Left ventricle myocardium superior (tissue), 1 donor: Measurements from ENCODE around the gene WDR90. TPM values are rescaled to one million over a fixed set of nuclear protein-coding genes. Genes with fewer than 3 reads are reported as not detected.
A peak's percentile ranks its signal among the peaks of the same experiment; 100 is the strongest.
"Not testable (repeated sequence)": the region's sequence is repeated elsewhere in the genome, so short reads cannot be mapped to it uniquely, and the experiment has no call there.

Experiments
- ATAC-seq: fragments of 200-7000 bp; cut with Tn5 transposase; one replicate; pipeline ENCODE4 v1.9.1; 2020; ENCODE audit warnings: mild to moderate bottlenecking, moderate library complexity
- DNase-seq: peaks from one replicate; pipeline ENCODE4 v3.0.0-alpha.2; 2020
- intact Hi-C: fragments of 100-400 bp; cut with micrococcal nuclease; formaldehyde crosslinking; loops from one replicate; pipeline ENCODE4 v1.11.0; 2022
- total RNA-seq: library from RNA; stranded (reverse); fragmentation: NEBNext Ultra II Directional; extraction: Animal tissue kit (Norgen Biotek cat#: 25700); gene quantifications from one replicate; pipeline ENCODE4 v1.2.1, GENCODE V29; 2021
- donor health status: DM: no; HTN: yes; CAD: no; lungs with severe emphysema.

The WDR90 gene
- total RNA-seq, 1 donor from 2014 or later, result 10.9 TPM

DNA sequence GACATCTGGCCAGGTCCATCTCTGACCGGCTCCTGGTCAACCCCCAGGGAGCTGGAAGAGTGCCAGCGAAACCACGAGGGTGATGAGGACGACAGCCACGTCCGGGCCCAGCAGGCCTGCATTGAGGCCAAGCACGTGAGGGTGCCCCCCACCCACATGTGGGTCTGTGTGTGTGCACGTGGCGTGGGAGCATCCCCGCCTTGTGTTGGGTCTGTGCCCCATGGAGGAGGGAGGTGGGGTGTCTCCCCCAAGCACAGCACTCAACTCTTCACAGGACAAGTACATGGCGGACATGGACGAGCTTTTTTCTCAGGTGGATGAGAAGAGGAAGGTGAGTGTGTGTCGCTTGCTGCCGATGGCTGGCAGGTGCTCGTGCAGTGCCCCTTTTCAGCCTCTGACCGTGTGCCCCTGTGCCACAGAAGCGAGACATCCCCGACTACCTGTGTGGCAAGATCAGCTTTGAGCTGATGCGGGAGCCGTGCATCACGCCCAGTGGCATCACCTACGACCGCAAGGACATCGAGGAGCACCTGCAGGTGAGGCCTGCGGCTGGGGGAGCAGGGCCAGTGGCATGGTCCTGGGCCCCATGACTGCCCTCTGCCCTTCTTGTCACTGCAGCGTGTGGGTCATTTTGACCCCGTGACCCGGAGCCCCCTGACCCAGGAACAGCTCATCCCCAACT, 32.7 kb downstream of the WDR90 start:
- ATAC-seq (no peak), DNase-seq (peak; percentile 62)
- intact Hi-C loops, result no loop called here

DNA sequence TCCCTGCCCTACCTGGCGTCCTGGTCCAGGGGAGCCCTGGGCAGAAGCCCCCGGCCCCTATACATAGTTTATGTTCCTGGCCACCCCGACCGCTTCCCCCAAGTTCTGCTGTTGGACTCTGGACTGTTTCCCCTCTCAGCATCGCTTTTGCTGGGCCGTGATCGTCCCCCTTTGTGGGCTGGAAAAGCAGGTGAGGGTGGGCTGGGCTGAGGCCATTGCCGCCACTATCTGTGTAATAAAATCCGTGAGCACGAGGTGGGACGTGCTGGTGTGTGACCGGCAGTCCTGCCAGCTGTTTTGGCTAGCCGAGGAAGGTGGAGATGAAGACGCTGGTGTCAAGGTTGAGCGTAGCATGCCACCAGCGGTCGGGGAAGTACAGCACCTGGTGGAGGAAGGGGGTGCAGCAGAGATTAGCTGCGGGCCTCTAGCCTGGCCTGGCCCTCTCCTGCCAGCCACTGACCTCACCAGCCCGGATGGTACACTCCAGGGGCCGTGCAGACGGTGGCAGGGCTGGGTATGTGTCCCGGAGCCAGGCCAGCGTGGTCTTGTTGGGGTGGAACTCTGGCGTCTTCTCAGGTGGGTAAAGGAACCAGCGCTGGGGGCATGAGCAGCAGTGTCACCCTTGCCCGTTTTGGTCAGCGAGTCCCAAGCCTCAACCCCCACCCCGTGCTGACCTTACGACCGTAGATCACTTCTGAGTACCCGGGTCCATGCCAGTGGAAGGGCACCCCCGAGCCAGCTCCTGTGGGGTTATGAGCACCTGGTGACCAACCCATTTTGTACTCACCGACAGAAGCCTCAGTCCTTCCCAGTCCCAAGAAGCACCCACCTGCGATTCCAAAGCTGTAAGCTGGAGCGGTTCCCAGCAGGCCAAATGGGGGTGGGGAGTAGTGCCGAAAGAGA, 33.6 kb downstream of the WDR90 start:
- ATAC-seq (no peak), DNase-seq (no peak)
- intact Hi-C loops, result no loop called here

DNA sequence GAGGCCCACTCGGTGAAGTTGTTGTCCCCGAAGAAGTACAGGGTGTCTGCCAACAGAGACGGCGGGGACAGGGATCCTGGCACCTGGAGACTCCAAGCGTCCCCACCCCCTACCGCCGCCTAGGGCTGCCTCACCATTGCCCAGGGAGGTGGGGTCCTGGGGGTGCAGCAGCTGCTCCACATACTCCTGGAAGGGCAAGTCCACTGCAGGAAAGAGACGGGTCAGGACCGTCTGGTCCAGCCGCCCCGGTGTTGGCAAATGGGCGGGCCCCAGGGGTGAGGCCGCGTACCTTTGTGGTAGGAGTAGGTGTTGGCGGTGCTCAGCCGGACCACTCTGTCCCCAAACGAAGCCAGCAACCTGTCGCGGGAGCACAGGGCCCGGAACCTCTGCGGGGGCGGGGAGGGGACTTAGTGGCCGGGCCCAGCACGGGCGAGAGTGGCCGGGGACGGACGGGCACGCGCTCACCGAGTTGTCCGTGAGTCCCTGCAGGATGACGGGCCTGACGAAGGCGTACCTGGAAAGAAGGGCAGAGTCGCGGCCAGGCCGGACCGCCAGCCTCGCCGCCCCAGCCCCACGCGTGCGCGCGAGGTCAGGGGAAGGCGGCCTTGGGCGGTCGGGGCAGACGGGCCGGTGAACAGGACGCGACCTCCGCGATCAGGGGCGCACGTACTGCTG, 34.4 kb downstream of the WDR90 start:
- intact Hi-C loops, result no loop called here
- no peak for ATAC-seq
- DNase-seq, result no peak

DNA sequence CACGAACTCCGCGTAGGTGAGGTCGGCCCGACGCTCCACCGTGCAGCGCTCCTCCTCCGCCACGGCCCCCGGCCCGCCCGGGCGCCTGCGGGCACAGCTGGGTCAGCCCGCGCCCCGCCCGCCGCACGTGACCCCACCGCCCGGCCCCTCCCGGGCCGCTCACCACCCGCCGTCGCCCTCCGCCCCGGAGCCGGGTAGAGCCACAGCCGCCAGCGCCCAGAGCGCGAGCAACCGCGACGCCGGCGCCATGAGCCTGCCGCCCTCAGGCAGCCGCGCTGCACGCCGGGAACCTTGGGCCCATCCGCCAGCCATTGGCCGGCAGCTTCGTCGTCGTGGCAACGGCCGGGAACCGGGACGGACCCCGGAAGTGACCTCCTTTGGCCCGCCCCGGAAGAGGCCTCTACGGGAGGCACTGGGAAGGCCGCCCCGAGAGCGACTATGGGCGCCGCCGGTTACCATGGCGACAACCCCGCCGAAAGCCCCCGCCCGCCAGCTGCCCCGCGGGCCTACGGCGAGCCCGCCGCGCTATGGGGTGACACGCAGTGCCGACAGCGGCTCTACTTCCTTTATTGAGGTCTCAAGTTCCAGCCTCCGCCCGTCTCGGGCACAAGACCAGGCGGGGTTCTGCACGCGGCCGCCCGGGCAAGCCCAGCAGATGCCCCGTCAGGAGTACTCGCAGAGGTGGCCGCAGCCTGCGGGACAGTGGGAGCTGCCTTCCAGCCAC, 35.1 kb downstream of the WDR90 start, which contains the start of gene JMJD8:
JMJD8 (minus strand) TSS at position 264 of the 724 bp plus-strand sequence; CDS start at position 249, 15 bp downstream.
- DNase-seq, result peak; percentile 99
- peak; percentile 63 for ATAC-seq
- intact Hi-C loops, result no loop called here

DNA sequence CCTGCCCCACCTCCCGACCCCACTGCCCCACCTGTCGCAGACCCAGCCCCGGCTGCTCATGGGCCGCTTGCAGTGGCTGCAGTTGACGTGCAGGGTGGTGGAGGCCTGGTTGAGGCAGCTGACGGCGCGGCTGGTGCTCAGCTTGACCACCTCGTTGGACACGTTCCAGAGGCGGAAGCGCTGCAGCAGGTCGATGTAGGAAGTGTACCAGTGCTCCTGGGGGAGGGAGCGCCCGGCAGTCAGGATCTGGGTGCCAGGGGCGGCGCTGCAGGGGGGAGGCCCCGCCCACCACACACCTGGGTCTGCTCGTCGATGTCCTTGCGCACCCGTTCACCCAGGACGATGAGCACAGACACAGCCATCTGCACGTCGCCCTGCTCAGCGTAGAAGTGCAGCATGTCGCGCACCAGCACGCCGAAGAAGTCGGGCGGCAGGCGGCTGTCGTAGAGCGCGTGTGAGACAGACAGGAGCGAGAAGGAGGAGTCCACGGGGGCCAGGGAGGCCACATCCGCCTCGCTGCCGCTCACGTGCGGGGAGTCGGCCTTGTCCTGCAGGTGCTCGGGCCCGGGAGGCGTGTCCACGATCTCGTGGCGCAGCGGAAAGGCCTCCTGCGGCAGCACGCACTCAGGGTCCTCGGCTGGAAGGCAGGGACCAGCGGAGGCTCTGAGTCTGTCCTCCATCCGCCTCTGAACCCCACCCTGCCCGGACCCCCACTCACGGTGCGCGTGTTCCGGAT, 36.0 kb downstream of the WDR90 start:
- peak; percentile 53 for DNase-seq
- no peak for ATAC-seq
- intact Hi-C loops, result no loop called here

DNA sequence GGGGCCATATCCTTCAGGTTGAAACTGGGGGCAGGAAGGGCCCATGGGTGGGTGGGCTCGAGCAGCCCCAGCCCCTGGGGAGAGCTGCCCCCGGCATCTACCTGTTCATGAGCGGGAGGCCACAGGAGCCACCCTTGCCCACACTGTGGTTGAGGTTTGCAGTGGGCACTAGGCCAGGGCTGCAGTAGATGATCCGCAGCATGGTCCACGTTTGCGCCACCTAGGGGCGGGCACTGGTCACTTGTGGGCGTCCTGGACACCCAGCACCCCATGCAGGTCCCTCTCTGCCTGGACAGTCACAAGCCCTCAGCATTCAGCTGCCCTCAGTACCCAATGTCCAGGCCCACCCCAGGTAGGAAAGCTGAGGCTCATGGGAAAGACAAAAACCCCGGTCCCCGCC, 36.8 kb downstream of the WDR90 start:
- DNase-seq (peak; percentile 60), ATAC-seq (no peak)
- intact Hi-C loops, result no loop called here

DNA sequence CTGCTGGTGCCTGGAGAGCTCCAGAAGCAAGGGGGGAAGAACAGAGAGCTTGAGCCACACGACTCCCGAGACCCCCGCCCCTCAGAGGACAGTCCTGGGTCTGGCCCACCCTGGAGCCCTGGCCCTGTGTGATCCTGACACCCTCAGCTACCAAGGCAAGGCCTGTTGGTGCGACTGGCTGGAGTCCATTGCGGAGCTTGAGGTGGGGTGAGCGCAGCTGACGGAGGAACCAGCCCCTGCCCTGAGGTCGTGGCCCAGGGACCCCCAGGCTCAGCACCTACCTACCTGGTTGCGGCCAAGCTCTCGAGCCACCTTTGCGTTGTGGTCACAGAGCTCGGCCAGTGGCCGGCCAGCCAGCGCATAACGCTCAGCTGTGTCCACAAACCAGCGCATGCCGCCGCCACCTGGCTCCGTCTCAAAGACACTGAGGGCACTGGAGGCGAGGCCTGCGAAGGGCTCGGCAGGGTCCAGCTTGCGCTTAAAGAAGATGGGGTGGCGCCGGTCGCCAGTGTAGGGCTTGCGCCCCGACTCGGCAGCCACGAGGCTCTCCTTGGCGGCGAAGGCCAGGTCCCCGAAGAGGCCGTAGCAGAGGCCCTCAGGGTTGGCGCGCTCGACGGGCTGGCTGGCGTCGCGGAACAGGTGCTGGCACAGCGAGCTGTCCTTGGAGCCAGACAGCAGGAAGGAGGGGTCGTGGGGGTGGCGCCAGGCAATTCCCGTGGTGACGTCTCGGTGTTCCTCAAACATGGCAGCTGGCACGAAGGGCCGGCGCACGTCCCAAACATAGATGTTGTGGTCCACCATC, 37.5 kb downstream of the WDR90 start:
- intact Hi-C loops, result no loop called here
- DNase-seq (no peak), ATAC-seq (no peak)

DNA sequence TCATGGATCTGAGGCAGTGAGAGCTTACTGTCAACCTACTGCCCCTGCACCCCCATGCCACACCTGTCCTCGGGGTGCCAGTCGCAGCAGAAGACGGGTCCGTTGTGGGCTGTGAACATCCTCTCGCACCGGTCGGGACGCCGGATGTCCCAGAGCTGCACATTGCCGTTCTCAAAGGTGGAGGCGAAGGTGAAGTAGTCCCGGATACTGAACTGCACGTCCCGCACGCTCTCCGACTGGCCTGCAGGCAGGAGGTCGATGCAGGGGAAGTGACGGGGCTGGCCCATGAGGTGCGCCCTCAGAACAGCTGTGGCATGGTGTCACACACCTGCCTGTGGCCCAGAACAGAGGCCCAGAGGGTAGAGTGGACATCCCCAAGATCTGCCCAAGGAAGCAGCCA, 38.3 kb downstream of the WDR90 start:
- intact Hi-C loops, result no loop called here
- DNase-seq (no peak), ATAC-seq (no peak)

DNA sequence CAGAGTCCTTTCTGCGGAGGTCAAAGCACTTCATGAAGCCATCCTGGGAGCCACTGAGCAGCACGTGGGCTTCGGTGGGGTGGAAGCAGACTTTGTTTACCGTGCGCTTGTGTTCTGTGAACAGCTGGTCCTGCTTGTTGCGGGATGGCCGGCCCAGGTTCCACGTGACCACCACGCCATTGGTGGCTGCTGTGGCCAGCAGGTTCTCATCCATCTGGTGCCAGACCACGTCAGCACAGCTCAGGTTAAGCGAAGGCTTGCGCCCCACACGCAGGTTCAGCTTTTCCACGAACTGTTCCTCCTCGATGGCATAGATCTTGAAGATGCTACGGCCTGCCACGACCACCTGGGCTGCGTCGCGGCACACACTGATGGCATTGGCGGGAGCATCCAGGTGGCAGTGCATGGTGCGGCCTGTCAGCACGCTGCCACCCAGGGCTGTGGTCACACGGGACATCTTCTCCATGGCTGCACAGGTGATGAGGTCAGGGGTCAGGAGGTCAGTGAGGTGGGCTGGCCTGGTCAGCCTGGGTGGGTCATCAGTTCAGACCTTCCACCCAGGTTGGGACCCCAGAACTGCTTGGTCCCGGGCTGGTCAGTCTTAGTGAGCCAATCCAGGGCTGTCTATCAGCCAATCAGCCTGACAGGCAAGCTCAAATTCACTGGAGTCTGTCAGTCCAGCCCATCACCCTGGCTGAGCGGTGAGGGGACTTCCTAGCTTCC, 40.2 kb downstream of the WDR90 start:
- no peak for ATAC-seq
- intact Hi-C loops, result no loop called here
- DNase-seq, result no peak

DNA sequence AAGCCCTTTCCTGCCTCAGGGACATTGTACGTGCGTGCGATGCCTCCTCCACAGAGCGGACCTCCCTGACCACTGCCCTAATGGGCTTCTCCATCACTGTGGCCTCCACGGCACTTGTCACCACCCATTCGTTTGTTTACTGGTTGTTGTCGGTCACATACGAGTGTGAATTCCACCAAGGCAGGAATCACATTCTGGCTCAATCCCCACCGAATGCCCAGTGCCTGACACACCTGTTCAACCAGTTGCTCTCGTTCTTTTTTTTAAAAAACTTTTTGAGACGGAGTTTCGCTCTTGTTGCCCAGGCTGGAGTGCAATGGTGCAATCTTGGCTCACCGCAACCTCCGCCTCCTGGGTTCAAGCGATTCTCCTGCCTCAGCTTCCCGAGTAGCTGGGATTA, 42.1 kb downstream of the WDR90 start:
- intact Hi-C loops, DNase-seq, ATAC-seq: not testable (repeated sequence)

DNA sequence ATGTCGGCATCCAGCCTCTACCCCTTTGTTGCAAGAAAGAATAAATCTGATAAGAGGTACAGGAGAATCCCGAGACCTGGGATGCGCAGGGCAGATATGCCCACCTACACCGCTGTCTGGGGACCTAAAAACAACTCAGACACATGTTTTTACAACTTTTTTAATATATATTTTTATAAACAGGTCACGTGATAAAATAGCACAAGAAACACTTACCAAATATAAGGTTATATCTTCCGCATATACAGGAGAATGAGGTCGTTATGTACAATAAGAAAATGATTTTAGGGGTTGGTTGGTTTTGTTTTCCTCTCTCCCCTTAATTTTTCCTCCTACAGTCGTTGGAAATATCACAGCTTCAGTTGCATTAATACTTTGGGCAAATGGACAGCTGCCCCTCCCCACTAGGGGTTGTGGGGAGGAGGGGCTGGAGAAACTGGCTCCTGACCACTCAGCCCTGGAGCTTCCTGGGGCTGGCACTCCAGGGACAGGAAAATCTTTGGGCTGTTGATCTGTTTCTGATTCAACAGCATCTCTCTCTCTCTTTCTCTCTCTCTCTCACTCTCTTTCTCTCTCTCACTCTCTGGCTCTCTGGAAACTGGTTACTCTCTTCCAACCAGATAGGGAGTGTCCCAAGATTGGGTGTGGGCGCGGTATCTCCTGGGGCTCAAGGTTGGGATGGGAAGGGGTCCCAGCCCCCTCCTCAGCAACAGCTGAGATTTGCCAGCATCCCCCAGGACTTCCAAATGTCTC, 43.4 kb downstream of the WDR90 start:
- ATAC-seq, result no peak
- no peak for DNase-seq
- intact Hi-C loops, result no loop called here

DNA sequence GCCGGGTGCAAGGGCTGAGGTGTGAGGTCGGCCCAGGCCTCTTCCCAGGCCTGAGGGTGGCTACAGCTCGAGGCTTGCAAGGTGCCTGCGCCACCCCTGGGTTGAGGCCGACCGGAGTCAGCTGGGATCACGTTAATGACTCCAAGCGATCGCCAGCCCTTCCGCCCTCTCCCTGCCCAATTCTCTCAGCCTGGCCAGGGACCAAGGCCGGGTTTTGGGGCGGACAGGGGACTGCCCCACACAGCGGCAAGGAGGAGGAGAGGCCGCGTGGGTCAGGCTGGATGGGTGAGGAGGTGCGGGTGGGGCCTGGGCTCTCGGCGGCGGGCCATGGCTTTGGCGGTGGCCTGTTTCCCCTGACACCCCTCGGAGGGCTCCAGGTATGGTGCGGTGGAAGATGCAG, 44.2 kb downstream of the WDR90 start:
- no peak for ATAC-seq
- no peak for DNase-seq
- intact Hi-C loops, result no loop called here

DNA sequence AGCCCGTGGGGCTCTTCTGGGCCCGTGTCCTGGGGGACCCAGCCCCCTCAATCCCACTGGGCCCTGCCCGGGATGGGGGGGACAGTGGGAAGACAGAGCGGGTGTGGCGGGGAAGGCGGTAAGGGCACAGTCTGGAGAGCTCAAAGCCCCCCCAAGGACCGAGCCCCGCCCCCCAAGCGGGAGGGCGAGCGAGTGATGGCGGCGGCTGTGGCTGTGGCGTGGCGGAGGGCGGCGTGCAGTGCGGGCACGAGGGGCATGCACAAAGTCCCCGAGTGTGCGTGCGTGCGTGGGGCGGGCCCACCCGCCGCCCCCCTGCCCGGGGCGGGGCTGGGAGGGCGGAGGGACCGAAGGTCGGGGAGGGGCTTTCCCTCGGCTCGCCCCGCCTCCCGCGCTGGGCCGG, 44.6 kb downstream of the WDR90 start:
- ATAC-seq, result no peak
- intact Hi-C loops, result no loop called here
- DNase-seq, result no peak

DNA sequence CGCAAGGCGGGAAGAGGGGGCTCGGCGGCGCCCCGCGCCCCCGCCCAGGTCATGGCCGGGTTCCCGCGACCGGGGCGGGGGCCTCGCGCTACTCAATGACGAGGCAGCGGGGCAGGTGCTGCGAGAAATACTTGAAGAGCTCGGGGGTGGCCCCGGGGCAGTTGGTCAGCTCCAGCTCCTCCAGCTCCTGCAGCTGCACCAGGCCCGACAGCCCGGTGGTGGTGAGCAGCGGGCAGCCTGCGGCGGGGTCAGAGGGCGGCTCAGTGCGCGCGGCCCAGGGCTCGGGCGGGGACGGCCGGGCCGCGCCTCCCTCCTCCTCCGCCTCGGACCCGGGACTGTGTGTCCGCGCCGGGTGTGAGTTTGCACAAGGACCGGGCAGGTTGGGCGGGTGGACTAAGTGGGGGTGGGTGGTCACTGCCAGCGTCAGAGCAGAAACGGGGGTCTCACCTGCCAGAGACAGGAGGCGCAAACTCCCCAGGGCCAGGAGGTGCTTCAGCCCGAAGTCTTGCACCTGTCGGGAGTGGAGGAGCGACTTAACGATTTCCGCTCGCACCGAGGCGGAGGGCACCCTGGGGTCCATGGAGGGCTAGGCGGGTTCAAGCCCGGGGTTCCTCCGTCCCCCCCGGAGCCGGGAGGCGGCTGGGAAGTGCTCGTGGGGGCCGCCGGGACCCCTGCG, 45.2 kb downstream of the WDR90 start:
- ATAC-seq, result no peak
- no peak for DNase-seq
- intact Hi-C loops, result no loop called here

DNA sequence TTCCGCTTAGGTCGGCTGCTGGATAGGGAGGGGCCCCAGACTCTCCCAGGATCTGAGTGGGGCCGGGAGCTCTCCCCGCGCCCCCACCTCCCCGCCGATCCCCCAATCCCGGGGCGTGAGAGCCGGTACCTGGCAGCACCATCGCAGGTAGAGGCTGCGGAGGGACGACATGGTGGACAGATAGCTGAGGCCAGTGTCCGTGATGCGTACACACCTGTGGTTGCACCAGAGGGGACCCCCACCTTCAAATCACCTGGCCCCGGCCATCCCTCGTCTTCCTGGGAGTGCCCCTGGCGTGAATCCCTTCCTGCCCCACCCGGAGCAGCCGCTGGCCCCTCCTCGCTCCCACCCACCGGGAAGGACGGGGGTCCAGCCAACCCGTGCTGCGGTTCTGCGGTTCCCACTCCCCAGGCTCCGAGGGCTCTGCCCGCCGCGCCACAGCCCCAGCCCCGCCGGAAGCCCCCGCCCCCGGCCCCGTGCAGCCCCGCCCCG, 45.7 kb downstream of the WDR90 start:
- ATAC-seq (no peak), DNase-seq (no peak)
- intact Hi-C loops, result no loop called here
